ENCODE measurements around the gene ACSS2. TPM values are rescaled to one million over a fixed set of nuclear protein-coding genes. Genes with fewer than 3 reads are reported as not detected.

ACSS2 gene
- total RNA-seq, 4 donors from 2014 or later = 54.3 to 98.1 (median 71.5) TPM

DNA sequence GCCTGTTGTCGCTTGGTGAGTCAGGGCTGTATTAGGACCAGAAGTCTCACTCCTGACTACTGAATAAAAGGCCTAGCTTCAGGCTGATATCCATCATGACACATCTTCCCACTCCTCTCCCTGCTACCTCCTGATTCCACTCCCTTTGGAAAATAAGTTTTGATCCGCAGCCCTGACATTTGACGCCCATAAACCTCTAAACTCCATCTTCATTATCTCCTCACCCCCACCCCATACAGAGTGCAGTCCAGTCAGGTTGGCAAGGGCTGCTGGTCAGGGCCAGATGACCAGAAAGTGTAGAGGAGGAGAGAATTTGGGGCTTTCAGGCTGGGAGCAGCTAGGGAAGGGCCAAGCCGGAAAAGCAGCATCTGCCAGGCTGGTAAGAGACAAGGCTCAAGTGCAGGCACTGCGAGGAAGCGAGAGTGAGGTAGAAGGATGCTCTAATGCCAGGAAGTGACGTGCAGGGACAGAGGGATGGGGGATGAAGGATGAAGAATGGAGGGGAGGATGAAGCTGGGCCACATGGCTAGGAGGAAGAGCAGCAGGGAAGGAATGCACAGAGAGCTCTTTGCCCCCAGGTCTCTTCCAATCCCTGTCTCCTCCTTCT is 5.0 kb upstream of the ACSS2 start:
- TF ChIP-seq POLR2A (IDR thresholded peaks at IDR 0.05) = no peak
- TF ChIP-seq, protein P1, sequence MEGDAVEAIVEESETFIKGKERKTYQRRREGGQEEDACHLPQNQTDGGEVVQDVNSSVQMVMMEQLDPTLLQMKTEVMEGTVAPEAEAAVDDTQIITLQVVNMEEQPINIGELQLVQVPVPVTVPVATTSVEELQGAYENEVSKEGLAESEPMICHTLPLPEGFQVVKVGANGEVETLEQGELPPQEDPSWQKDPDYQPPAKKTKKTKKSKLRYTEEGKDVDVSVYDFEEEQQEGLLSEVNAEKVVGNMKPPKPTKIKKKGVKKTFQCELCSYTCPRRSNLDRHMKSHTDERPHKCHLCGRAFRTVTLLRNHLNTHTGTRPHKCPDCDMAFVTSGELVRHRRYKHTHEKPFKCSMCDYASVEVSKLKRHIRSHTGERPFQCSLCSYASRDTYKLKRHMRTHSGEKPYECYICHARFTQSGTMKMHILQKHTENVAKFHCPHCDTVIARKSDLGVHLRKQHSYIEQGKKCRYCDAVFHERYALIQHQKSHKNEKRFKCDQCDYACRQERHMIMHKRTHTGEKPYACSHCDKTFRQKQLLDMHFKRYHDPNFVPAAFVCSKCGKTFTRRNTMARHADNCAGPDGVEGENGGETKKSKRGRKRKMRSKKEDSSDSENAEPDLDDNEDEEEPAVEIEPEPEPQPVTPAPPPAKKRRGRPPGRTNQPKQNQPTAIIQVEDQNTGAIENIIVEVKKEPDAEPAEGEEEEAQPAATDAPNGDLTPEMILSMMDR (IDR thresholded peaks at IDR 0.05) = peak in 1 of 3 donors; percentile 8
- 94% methylated on average over 7 of the region's 7 CpGs for WGBS, 2 donors
- intact Hi-C loops (cut with DNase I; ENCODE audit: low total_unique reads) = no loop called here
- DNase-seq (ENCODE audit: low spot score in 2 of 2) = no peak
- no peak overlapping the region for H3K4me3 ChIP-seq (ENCODE audit: low read depth, poor library complexity, severe bottlenecking)

DNA sequence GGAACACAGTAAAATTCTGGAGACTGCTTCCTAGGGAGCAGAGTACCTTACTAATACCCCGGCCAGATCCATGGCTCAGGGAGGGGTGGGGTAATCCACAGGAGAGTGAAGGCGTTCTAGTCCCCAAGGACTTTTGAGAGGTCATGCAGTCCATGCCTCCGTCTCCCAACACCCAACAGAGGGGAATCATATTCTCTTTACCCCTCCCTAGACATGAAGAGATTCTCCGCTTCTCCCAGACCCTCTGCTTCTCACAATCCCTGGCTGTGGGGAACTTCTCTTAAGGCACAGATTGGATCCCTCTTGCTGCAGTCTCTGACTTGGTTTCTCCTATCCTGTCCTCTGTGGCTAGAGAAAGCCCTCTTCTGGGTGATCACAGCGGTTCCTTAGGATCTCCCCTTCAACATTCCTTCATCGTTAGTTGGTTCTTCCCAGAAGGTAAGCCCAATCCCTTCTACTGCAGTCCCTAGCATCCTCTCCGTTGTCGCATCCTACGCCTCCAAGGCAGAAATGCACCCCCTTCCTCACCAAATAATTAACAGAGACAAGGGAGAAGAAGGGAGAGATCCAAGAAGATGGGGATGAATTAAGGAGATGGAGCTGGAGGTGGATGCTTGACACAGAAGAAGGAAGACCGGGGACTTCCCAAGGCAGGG is 4.3 kb upstream of the ACSS2 start:
- WGBS, 2 donors = 39 to 48% methylated on average over 10 of the region's 10 CpGs
- intact Hi-C loops (cut with DNase I; ENCODE audit: low total_unique reads) = no loop called here

GRCh38 chr20:34872622-34873224 is 3.7 kb upstream of the ACSS2 start, which contains the start of gene GGT7:
GGT7 (minus strand) TSS chr20:34872856; CDS start chr20:34872815, 41 bp downstream.
- 1 to 4% methylated on average over 13 to 35 of the region's 52 CpGs for WGBS, 2 donors
- DNase-seq (ENCODE audit: low spot score in 2 of 2) = peak; percentile 53 to 95

More for the DNA sequence above, 4.3 kb upstream of the ACSS2 start:
- H3K4me3 ChIP-seq (ENCODE audit: low read depth, poor library complexity, severe bottlenecking) = peak overlapping the region; percentile 38
- DNase-seq (ENCODE audit: low spot score in 2 of 2) = no peak
- no peak for TF ChIP-seq POLR2A (IDR thresholded peaks at IDR 0.05)

DNA sequence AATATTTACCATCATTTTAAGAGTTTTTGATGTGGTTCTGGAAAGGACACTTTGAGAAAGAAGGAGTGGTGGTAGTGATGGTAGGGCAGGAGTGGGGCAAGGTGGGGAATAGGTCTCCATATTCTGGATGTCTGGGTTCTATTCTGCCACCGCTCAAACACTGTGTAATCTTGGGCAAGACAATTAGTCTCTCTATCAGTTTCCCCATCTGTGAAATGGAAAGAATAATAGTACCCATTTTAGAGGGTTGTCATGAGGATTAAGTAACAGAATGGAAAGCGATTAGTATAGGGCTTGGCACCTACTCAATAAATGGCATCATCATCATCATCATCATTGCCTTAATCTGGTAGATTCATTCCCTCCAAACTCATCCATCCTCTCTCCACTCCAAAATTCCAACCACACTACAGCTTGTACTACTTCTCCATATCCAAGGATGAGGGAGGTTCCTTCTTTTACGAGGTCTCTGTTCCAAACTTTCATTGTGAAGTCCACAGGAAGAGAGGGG is 2.8 kb upstream of the ACSS2 start:
- H3K4me3 ChIP-seq (ENCODE audit: low read depth, poor library complexity, severe bottlenecking) = no peak overlapping the region
- no peak for DNase-seq (ENCODE audit: low spot score in 2 of 2)
- intact Hi-C loops (cut with DNase I; ENCODE audit: low total_unique reads) = no loop called here
- 39 to 48% methylated on average over 3 of the region's 3 CpGs for WGBS, 2 donors
- no peak for TF ChIP-seq POLR2A (IDR thresholded peaks at IDR 0.05)
- TF ChIP-seq, protein P1 (IDR thresholded peaks at IDR 0.05) = no peak

More at GRCh38 chr20:34872622-34873224, 3.7 kb upstream of the ACSS2 start, which contains the start of gene GGT7:
- TF ChIP-seq, protein P1 (IDR thresholded peaks at IDR 0.05) = peak in 1 of 3 donors; percentile 7
- TF ChIP-seq POLR2A (IDR thresholded peaks at IDR 0.05) = no peak
- peak within 1 kb of the TSS; percentile 38 for H3K4me3 ChIP-seq (ENCODE audit: low read depth, poor library complexity, severe bottlenecking)
- intact Hi-C loops (cut with DNase I; ENCODE audit: low total_unique reads) = no loop called here

DNA sequence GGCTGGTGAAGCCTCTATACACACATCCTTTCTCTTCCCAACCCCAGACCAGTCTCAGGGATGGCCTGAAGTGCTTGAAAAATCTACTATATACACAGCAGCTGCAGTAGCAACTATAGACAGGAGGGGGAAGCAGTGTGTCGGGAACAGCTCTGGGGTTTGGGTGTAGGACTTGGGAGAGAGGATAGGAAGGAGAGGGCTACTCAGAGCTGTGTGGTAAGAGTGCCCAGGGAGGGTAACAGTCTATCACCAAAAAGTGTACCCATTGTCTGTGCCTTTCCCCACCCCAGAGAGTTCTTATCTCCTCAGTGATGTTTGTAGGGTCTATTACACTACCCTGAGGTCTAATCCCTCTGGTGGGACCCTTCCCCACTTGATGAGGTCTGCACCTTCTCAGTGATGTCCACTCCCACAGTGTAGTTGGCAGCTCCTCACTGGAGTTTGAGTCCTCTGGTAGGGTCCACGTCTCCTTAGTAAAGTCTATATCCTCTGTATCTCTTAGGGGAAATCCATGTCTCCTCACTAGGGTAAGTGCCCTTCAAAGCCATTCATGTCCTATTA is 2.2 kb upstream of the ACSS2 start:
- intact Hi-C loops (cut with DNase I; ENCODE audit: low total_unique reads) = no loop called here
- WGBS, 2 donors = 32 to 39% methylated on average over 2 of the region's 2 CpGs

More for the DNA sequence above, 2.2 kb upstream of the ACSS2 start:
- TF ChIP-seq, protein P1 (IDR thresholded peaks at IDR 0.05) = peak in 1 of 3 donors; percentile 54
- TF ChIP-seq POLR2A (IDR thresholded peaks at IDR 0.05) = no peak
- H3K4me3 ChIP-seq (ENCODE audit: low read depth, poor library complexity, severe bottlenecking) = no peak overlapping the region
- DNase-seq (ENCODE audit: low spot score in 2 of 2) = peak; percentile 79 to 92

Measured in lower leg skin (tissue), 4 donors.